Sigmoid colon (tissue), 7 donors: ENCODE measurements around the gene FKBP10. TPM values are rescaled to one million over a fixed set of nuclear protein-coding genes. Genes with fewer than 3 reads are reported as not detected.

Source experiments
- DNase-seq: peaks from one replicate; pipeline ENCODE4 v3.0.0-alpha.2; 2019
- H3K27ac ChIP-seq, 4 donors: fragments of 200-600 bp; sonication (generic); one replicate each; pipeline ENCODE4 v1.5.1; 2016 to 2019; ENCODE audit warnings: mild to moderate bottlenecking in 1 of 4
- H3K27me3 ChIP-seq, 3 donors: fragments of 200-600 bp; sonication (generic); one replicate each; pipeline ENCODE4 v1.5.1; 2019; ENCODE audit warnings: mild to moderate bottlenecking in 1 of 3
- H3K36me3 ChIP-seq, 4 donors: fragments of 200-600 bp; sonication (generic); one replicate each; pipeline ENCODE4 v1.5.1; 2016 to 2019
- H3K4me1 ChIP-seq, 4 donors: fragments of 200-600 bp; sonication (generic); one replicate each; pipeline ENCODE4 v1.5.1; 2017 to 2019
- H3K4me3 ChIP-seq, 4 donors: fragments of 200-600 bp; sonication (generic); one replicate each; pipeline ENCODE4 v1.5.1; 2017 to 2019; ENCODE audit warnings: mild to moderate bottlenecking in 2 of 4, moderate library complexity in 1 of 4
- H3K9me3 ChIP-seq, 4 donors: fragments of 200-600 bp in 3 of 4; sonication (generic) in 3 of 4; one replicate each; pipeline versions ENCODE4 v1.5.1 to v1.6.1; 2013 to 2019
- CTCF ChIP-seq, 4 experiments: fragments of 450-650 bp in 3 of 4; fragments of 200-600 bp in 1 of 4; IDR thresholded peaks; one replicate each; pipeline ENCODE4 v1.5.1; 2016 to 2019; ENCODE audit warnings: antibody characterized with exemption in 4 of 4, mild to moderate bottlenecking in 3 of 4, moderate library complexity in 2 of 4
- EP300 ChIP-seq, 4 donors: sonication (generic); formaldehyde crosslinking; IDR thresholded peaks; one replicate each; pipeline ENCODE4 v1.6.1; 2017; ENCODE audit warnings: antibody characterized with exemption in 4 of 4
- POLR2A ChIP-seq, 2 donors: fragments of 450-650 bp; IDR thresholded peaks; one replicate each; pipeline ENCODE4 v1.6.1; 2016; ENCODE audit warnings: antibody characterized with exemption in 2 of 2, mild to moderate bottlenecking in 2 of 2, moderate library complexity in 2 of 2
- POLR2AphosphoS5 ChIP-seq, 4 donors: sonication (generic); formaldehyde crosslinking; IDR thresholded peaks; one replicate each; pipeline ENCODE4 v1.6.1; 2017; ENCODE audit warnings: antibody characterized with exemption in 4 of 4
- WGBS, 2 donors: extraction: QIAGEN DNeasy Blood & Tissue Kit; methylation state at CpG; one replicate each; pipeline ENCODE4 v1.1.7; 2013; 5-methylcytosine and 5-hydroxymethylcytosine counted together
- intact Hi-C: fragments of 100-400 bp; cut with DNase I; formaldehyde crosslinking; loops from one replicate; pipeline ENCODE4 v1.15.1; 2023
- polyA plus RNA-seq, 3 donors: library from polyadenylated mRNA; stranded (reverse); fragments of 200-250 nt; gene quantifications; one replicate each; pipeline ENCODE4 v1.2.3, GENCODE V29; 2013
- total RNA-seq, 4 donors: library from RNA; depleted of rRNA; stranded (reverse); fragments of >200 nt; gene quantifications; one replicate each; pipeline ENCODE4 v1.1.0, GENCODE V29; 2016
- donor health status: healthy with polysubstance abuse.
- donor health status: Bipolar disorder and iron deficiency.
- donor health status: healthy.

Gene FKBP10
- total and polyA plus RNA-seq, 7 donors: 5.5 to 71.2 (median 34.2) TPM

- WGBS, 2 donors: 79 to 80% methylated on average over 12 of the region's 12 CpGs
- H3K36me3 ChIP-seq: peaks cover 5 to 27% (median 6%) of the 10 kb centered on the region in 4 donors
Observed at GRCh38 chr17:41822216-41823140, 9.7 kb downstream of the FKBP10 start.

GRCh38 chr17:41823141-41823524 is 10.3 kb downstream of the FKBP10 start:
- TF ChIP-seq POLR2AphosphoS5 (IDR thresholded peaks at IDR 0.05) (no peak), POLR2A (IDR thresholded peaks at IDR 0.05) (no peak), CTCF (IDR thresholded peaks at IDR 0.05) (no peak), EP300 (IDR thresholded peaks at IDR 0.05) (no peak)
- Histone ChIP-seq H3K27me3 (no peaks in the 10 kb centered on the region), H3K36me3 (peaks cover 5 to 33% (median 7%) of the 10 kb centered on the region in 4 donors), H3K4me3 (no peak overlapping the region), H3K4me1 (peaks cover 0 to 6% (median 2%) of the 10 kb centered on the region in 4 donors), H3K9me3 (no peaks in the 10 kb centered on the region), H3K27ac (no peak overlapping the region)
- 93 to 98% methylated on average over 1 of the region's 1 CpG for WGBS, 2 donors
- no peak for DNase-seq
- intact Hi-C loops: no loop called here

More at GRCh38 chr17:41822216-41823140, 9.7 kb downstream of the FKBP10 start:
- no peak overlapping the region for H3K27ac ChIP-seq
- intact Hi-C loops: no loop called here
- H3K9me3 ChIP-seq: no peaks in the 10 kb centered on the region
- H3K27me3 ChIP-seq: no peaks in the 10 kb centered on the region
- no peak for DNase-seq
- H3K4me1 ChIP-seq: peaks cover 0 to 2% (median under 1%) of the 10 kb centered on the region in 4 donors
- H3K4me3 ChIP-seq: no peak overlapping the region
- peak in 1 of 4 donors; percentile 11 for TF ChIP-seq POLR2AphosphoS5 (IDR thresholded peaks at IDR 0.05)
- no peak for TF ChIP-seq CTCF (IDR thresholded peaks at IDR 0.05)

- Histone ChIP-seq H3K27me3 (no peaks in the 10 kb centered on the region), H3K4me3 (no peak overlapping the region), H3K36me3 (peaks cover 5 to 38% (median 7%) of the 10 kb centered on the region in 4 donors), H3K9me3 (no peaks in the 10 kb centered on the region), H3K4me1 (peaks cover 0 to 6% (median 2%) of the 10 kb centered on the region in 4 donors), H3K27ac (no peak overlapping the region)
- 87 to 88% methylated on average over 7 of the region's 7 CpGs for WGBS, 2 donors
- intact Hi-C loops: no loop called here
- DNase-seq: no peak
- TF ChIP-seq EP300 (IDR thresholded peaks at IDR 0.05): no peak
- TF ChIP-seq POLR2A (IDR thresholded peaks at IDR 0.05): no peak
- TF ChIP-seq CTCF (IDR thresholded peaks at IDR 0.05): no peak
- TF ChIP-seq POLR2AphosphoS5 (IDR thresholded peaks at IDR 0.05): no peak
Observed at GRCh38 chr17:41823580-41823979, 10.8 kb downstream of the FKBP10 start.

GRCh38 chr17:41824086-41824485 is 11.3 kb downstream of the FKBP10 start:
- H3K4me1 ChIP-seq: peaks cover 0 to 6% (median 2%) of the 10 kb centered on the region in 4 donors
- intact Hi-C loops: no loop called here
- H3K27me3 ChIP-seq: no peaks in the 10 kb centered on the region
- WGBS, 2 donors: 65% methylated on average over 7 of the region's 7 CpGs
- DNase-seq: no peak
- peaks cover 5 to 43% (median 9%) of the 10 kb centered on the region in 4 donors for H3K36me3 ChIP-seq
- TF ChIP-seq POLR2A (IDR thresholded peaks at IDR 0.05) (no peak), POLR2AphosphoS5 (IDR thresholded peaks at IDR 0.05) (no peak), CTCF (IDR thresholded peaks at IDR 0.05) (no peak), EP300 (IDR thresholded peaks at IDR 0.05) (no peak)
- H3K27ac ChIP-seq: no peak overlapping the region
- no peaks in the 10 kb centered on the region for H3K9me3 ChIP-seq
- no peak overlapping the region for H3K4me3 ChIP-seq
